Measurements from ENCODE around the gene TK1.

DNA sequence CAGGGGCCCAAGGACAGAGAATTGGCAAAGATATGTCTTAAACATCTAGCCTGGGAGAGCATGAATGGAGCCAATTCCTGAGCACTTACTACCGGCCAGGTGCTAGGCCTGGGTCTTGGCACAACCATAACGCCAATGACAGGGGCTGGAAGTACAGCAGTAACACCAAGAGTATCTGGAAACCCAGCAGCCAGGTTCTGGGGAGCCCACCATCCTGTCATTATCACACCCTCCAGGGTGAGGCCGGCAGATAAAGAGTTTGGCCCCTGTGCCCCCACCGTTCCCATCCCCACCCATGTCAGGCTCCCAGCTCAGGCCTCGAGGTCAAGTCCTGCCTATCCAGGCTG is 56.8 kb downstream of the TK1 start:
- TF ChIP-seq, protein P1, sequence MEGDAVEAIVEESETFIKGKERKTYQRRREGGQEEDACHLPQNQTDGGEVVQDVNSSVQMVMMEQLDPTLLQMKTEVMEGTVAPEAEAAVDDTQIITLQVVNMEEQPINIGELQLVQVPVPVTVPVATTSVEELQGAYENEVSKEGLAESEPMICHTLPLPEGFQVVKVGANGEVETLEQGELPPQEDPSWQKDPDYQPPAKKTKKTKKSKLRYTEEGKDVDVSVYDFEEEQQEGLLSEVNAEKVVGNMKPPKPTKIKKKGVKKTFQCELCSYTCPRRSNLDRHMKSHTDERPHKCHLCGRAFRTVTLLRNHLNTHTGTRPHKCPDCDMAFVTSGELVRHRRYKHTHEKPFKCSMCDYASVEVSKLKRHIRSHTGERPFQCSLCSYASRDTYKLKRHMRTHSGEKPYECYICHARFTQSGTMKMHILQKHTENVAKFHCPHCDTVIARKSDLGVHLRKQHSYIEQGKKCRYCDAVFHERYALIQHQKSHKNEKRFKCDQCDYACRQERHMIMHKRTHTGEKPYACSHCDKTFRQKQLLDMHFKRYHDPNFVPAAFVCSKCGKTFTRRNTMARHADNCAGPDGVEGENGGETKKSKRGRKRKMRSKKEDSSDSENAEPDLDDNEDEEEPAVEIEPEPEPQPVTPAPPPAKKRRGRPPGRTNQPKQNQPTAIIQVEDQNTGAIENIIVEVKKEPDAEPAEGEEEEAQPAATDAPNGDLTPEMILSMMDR (IDR thresholded peaks at IDR 0.05): no peak
- TF ChIP-seq, protein P2, sequence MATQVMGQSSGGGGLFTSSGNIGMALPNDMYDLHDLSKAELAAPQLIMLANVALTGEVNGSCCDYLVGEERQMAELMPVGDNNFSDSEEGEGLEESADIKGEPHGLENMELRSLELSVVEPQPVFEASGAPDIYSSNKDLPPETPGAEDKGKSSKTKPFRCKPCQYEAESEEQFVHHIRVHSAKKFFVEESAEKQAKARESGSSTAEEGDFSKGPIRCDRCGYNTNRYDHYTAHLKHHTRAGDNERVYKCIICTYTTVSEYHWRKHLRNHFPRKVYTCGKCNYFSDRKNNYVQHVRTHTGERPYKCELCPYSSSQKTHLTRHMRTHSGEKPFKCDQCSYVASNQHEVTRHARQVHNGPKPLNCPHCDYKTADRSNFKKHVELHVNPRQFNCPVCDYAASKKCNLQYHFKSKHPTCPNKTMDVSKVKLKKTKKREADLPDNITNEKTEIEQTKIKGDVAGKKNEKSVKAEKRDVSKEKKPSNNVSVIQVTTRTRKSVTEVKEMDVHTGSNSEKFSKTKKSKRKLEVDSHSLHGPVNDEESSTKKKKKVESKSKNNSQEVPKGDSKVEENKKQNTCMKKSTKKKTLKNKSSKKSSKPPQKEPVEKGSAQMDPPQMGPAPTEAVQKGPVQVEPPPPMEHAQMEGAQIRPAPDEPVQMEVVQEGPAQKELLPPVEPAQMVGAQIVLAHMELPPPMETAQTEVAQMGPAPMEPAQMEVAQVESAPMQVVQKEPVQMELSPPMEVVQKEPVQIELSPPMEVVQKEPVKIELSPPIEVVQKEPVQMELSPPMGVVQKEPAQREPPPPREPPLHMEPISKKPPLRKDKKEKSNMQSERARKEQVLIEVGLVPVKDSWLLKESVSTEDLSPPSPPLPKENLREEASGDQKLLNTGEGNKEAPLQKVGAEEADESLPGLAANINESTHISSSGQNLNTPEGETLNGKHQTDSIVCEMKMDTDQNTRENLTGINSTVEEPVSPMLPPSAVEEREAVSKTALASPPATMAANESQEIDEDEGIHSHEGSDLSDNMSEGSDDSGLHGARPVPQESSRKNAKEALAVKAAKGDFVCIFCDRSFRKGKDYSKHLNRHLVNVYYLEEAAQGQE (IDR thresholded peaks at IDR 0.05; ENCODE audit: low read depth, low read length): no peak
- TF ChIP-seq POLR2AphosphoS5 (IDR thresholded peaks at IDR 0.05; ENCODE audit: low read depth, low read length): no peak
- TF ChIP-seq NRF1 (IDR thresholded peaks at IDR 0.05; ENCODE audit: low read depth, low read length): no peak
- no peak for TF ChIP-seq ELF1 (IDR thresholded peaks at IDR 0.05)
- TF ChIP-seq FOXM1 (IDR thresholded peaks at IDR 0.05; ENCODE audit: low read depth): no peak
- TF ChIP-seq, protein P3, sequence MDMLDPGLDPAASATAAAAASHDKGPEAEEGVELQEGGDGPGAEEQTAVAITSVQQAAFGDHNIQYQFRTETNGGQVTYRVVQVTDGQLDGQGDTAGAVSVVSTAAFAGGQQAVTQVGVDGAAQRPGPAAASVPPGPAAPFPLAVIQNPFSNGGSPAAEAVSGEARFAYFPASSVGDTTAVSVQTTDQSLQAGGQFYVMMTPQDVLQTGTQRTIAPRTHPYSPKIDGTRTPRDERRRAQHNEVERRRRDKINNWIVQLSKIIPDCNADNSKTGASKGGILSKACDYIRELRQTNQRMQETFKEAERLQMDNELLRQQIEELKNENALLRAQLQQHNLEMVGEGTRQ (IDR thresholded peaks at IDR 0.05; ENCODE audit: borderline replicate concordance, low read depth, low read length): no peak
- no peak for TF ChIP-seq NFIC (IDR thresholded peaks at IDR 0.05; ENCODE audit: borderline replicate concordance)
- TF ChIP-seq, protein P4, sequence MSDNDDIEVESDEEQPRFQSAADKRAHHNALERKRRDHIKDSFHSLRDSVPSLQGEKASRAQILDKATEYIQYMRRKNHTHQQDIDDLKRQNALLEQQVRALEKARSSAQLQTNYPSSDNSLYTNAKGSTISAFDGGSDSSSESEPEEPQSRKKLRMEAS (IDR thresholded peaks at IDR 0.05; ENCODE audit: low read depth): no peak
- TF ChIP-seq JUND (IDR thresholded peaks at IDR 0.05): no peak
- no peak for TF ChIP-seq RFX5 (IDR thresholded peaks at IDR 0.05; ENCODE audit: low read length)
- TF ChIP-seq EZH2phosphoT487 (IDR thresholded peaks at IDR 0.05; ENCODE audit: borderline replicate concordance, low read depth): no peak
- TF ChIP-seq RAD21 (IDR thresholded peaks at IDR 0.05; ENCODE audit: low read length): no peak
- no peak for TF ChIP-seq CHD2 (IDR thresholded peaks at IDR 0.05; ENCODE audit: low read length, partially characterized antibody)

Measured in SK-N-SH (cell line).